GM21390 (cell line): ENCODE results near the gene MRPL3.
"Not testable (repeated sequence)": the region's sequence is repeated elsewhere in the genome, so short reads cannot be mapped to it uniquely, and the experiment has no call there.

ENCODE experiments used
- ATAC-seq: cut with Tn5 transposase; IDR thresholded peaks from one replicate; pipeline ENCODE4 v1.9.1; 2021; ENCODE audit not compliant: unreplicated experiment

Gene MRPL3

DNA sequence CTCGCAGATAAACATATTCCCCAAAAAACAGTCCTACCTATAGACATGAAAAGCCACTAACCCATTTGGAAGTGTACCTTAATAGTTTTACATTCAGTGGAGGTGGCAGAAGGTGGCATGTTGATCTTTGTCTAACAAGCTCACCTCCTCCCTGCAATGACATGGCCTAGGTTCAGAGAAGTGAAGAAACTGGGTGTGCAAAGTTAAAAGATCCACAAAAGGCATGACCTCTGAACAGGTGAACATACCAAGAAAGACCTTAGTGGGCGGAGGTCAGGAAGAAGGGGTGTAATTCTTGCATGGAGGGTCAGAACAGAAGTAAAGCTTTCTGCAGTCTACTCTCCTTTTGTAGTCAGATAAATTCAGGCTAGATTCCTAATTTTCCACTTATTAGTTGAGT lies 822 bp downstream of the MRPL3 start:
- no peak for ATAC-seq

DNA sequence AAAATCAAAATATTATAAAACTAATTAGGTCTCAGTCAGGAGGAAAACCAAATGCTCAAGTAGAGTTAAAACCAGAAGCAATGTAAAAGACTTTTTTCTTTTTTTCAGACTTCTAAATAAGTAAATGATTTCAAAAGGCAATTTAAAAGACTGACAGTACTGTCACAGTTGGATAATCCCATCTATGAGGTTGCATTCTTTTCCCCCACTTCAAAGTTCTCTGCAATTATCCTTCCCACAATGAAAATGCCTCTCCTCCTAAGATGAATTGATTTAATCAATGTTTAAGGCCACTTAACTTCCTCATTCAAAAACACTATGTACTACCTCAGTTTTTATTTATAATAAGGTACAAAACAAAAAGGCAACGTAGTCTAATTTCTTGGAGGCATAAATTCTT lies 8.1 kb downstream of the MRPL3 start:
- no peak for ATAC-seq

DNA sequence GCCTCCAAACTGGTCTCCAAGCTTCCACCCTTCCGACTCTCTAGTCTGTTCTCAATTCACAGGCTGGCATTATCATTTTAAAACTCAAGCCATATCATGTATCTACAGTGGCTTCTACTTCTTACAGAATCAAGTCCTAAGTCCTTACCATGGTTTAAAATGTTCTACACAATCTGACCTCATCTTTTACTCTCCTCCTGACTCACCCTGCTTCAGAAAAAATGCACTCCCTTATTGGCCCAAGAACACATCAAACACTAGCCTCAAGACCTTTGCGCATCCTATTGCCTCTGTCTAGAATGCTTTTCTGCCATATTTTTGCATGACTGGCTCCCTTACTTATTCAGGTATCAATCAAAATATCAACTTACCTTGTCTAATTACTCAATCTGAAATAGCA lies 11.0 kb downstream of the MRPL3 start:
- ATAC-seq: no peak

DNA sequence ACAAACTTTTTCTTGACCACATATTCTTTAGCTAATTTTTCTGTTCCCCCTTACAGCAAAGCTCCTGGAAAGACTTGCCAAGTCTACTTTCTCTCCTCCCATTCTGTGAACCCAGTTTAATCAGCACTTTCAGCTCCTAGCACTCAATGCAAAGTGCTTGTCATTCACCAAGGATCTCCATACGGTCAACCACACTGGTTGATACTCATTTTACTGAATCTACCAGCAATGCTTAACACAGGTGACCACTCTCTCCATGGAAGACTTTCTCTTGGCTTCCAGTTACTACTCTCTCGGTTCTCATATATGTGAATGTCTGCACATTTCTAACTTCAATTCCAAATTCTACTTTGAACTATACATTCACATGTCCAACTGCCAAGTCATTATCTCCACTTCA lies 11.7 kb downstream of the MRPL3 start:
- no peak for ATAC-seq

DNA sequence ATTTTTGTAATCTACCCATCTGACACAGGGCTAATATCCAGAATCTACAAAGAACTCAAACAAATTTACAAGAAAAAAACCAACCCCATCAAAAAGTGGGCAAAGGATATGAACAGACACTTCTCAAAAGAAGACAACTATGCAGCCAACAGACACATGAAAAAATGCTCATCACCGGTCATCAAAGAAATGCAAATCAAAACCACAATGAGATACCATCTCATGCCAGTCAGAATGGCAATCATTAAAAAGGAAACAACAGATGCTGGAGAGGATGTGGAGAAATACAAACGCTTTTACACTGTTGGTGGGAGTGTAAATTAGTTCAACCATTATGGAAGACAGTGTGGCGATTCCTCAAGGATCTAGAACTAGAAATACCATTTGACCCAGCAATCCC lies 16.2 kb downstream of the MRPL3 start:
- not testable (repeated sequence) for ATAC-seq

DNA sequence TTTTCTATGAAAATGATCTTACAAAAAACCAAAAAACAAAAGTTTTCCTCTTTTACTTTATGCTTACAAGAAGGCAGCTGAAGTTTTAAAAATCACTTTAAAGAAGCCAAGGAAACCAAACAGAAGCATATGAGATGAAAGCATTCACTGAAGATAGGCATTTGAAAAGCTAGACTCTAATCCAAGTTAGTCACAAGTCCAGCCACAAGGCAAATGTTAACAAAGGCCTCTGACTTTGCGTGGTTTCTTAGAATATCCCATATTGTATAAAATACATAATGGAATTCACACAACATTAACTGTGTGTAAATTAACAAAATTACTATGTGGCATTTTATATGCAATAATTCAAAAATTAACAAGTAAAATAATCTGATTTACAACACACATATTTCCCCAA lies 17.7 kb downstream of the MRPL3 start:
- ATAC-seq: no peak

DNA sequence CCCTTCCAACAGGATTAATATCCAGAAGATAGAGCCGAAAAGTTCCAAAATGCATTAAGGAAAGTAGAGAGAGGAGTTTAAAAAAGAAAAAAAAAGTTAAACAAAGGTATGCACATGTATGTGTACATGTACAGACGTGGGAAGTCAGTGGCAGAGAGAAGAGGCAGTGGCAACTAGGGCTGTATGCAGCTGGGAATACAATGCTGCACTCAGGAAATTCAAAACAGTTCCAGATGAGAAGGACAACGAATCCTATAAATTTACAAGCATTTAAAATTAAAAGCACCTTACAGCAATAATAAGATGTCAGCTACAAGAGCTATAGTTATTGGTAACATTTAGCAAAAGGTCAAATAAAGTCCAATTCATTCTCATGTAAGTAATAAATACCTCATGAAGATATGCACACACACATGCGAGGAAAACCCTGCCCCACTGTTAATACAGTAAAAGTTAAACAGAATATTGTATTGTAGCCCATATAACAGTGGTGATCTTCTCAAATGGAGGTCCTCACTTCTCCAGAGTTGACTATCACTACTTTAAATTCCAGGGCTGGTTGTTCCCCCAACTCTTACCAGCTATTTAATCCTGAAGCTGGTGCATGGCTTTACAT lies 18.2 kb downstream of the MRPL3 start:
- no peak for ATAC-seq

DNA sequence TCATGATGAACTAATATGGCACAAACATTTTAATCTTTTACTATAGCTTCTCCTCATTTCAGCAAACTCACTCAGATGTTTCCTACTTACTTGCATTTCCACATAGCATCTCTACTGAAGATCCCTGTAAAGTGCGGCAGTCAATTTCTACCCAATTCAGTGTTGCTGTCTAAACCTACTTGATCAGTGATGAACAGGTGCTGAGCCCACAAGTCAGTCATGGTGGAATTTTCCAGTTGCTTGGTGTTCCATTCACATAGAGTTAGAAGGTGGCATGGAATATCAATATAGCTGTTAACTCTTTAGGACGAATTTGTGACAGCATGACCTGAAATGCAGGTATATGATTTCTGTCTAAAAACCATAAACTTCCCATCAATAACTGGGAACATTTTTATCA lies 22.7 kb downstream of the MRPL3 start:
- no peak for ATAC-seq

DNA sequence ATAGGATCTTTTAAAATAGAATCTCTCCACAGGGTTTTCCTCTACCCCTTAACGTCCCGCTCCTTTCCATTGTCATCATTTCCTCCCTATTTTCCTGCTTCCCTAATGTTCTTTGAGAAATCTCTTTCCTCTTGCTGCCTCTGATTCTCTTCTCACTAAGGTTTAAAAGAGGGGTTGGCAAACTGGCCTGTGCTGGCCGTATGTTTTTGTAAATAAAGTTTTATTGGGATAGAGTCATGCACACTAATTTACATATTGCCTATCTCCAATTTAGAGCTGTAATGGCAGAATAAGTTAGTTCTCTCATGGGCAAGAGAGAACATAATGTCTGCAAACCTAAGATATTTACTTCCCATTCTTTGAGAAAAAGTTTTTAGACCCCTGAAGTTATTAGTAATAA lies 25.0 kb downstream of the MRPL3 start:
- no peak for ATAC-seq

DNA sequence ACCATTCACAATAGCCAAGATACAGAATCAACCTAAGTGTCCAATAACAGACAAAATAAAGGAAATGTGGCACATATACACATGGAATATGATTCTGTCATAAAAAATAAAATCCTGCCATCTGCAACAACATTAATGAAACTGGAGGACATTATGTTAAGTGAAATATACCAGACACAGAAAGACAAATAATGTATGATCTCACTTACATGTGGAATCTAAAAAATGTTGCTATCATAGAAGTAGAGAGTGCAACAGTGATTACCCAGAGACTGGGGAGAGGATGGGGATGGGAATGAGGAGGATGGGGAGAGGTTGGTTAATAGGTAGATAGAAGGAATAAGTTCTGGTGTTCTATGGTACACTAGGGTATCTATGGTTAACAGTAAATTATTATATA lies 28.7 kb downstream of the MRPL3 start:
- no peak for ATAC-seq

DNA sequence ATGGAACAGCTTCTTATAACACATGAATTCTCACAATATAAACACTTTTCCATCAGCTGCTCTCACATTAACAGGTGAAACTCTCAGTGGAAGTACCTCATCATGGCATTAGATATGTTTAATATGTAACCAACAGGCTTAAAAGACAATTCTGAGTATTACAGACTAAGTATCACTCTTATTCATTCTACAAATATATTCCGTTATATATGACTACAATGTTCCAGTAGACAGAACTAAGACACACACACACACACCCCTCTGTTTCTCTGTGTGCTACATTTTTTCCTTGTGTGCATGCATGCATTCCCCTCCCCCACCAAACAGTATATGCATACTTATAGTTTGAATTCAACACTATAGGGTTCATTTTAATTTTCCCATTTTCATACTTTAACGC lies 32.4 kb downstream of the MRPL3 start:
- no peak for ATAC-seq

DNA sequence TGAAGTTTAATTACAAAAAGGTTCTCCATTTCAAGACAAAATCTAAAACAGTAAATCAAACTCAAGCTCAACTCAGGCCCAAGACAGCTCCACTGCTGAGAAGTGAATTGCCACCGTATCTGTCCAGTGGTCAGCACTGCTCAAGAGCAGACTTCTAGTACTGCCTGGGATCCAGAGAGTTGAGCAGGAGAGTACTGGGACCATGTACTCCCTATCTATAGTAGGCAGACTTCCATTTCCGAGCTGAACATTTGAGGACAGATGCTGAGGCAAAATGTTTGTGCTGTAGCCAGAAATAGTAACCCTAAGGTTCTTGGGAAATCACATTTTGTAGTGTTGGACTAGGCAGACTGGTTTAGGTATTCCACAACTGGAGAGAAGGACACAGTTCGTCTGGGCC lies 44.1 kb downstream of the MRPL3 start:
- no peak for ATAC-seq

DNA sequence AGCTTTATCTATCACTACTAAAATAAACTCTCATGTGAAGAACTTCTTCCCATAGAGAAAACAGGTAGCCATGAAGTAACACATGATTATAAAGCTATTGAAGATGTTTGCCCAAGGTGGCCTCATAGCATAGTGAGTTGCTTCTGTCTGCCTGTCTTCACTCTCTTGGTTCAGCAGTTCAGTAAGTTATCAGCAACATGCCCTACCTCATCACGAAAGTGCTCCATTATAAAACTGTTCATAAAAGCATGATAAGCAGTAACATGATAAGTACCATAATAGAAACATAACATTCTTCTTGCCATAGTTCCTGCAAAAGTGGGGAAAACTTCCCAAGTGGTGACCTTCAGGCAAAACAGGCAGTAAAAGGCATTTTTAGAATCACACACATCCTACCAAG lies 45.6 kb downstream of the MRPL3 start:
- no peak for ATAC-seq

DNA sequence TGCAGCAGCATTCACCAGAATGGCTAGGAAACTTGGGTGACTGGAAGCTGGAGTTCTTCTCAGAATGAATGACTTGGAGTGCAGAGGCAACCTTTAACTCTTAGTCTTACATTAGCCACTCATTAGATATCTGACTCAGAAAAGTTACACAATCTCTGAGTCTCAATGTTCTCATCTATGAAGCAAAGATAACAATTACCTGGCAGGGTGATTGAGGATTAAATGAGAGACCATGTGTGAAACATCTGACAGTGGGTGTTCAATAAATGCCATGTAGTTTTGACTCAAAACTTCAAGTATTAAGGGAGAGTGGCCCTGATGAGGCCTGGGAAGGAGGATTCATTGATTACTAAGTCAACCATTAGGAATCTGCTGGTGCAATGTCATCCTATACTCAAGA lies 48.3 kb downstream of the MRPL3 start:
- no peak for ATAC-seq

DNA sequence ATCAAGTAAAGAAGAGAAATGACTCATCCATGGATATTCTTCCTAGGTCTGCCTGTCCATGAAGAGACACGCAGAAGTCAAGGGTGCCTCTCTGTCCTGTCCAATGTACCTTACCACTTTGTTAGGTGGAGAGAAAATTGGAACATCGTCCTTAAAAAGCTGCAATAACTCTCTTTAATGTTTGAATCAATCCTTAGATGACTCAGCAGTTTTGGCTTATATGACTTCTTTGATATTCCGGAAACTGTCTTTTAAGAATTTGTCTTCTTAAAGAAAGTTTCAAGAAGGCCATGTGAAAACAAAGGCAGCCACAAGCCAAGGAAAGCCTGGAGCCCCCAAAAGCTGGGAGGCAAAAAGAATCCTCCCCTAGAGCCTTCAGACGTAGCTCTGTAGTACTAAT lies 49.2 kb downstream of the MRPL3 start:
- no peak for ATAC-seq

DNA sequence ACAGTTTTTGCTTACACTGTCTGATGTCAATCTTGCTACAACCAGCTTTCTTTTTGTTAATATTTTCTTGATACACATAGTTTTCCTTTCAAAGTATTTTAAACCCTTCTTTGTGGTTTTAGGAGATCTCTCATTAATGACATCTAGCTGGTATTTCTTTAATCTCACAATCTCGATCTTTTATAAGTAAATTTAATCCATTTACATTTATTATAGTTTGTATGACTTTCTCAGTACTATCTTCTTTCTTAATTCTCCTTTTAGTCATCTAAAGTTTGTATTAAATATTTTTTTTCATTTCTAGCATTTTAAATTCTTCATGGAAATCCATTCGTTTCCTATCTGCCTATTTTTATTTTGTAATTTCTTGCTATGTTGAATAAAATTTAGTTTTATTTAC lies 55.4 kb downstream of the MRPL3 start:
- ATAC-seq: no peak

DNA sequence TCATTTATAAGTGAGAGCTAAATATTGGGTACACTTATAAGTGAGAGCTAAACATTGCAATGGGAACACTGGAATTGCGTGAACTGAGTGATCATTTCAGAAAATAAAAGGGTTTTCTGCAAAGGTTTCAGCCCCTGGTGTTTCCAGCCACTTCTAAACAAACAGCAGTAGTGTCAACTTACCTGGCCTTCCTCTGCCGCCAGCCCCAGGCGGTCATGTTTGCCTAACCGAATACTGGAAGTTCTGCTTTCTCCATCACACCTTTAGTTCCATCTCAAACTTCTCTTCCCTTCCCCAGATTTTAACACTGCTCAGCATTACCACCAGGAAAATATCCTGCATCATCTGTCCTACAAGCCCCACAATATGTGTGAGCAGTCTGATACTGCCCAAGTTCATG lies 58.6 kb downstream of the MRPL3 start:
- no peak for ATAC-seq

DNA sequence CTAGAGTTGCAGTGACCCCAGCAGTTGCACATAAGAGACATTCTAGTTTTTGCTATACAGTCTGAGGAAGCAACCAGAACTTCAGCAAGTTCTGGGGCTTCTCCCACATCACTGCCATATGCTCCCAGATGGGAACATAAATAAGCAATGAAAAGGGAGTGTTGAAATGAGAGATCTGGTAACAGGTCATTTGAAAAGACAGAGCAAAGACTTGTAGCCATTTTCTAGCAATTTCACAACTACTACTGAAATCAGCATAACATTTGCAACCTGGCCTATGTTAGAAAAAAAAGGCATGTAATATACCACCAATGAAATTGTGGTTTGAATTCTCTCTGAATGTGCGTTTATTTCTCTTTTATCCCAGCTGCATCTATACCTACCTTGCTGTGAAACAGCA lies 63.7 kb downstream of the MRPL3 start:
- ATAC-seq: no peak

DNA sequence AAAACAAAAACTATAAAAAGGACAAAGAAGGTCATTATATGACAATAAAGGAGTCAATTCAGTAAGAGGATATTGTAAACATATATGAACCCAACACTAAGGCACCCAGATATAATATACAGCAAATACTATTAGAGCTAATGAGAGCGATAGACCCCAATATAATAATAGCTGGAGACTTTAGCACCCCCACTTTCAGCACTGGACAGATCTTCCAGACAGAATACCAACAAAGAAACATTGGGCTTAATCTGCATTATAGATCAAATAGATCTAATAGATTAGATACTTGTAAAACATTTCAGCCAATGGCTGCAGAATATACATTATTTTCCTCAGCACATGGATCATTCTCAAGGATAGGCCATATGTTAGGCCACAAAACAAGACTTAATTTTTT lies 67.8 kb downstream of the MRPL3 start:
- ATAC-seq: no peak

DNA sequence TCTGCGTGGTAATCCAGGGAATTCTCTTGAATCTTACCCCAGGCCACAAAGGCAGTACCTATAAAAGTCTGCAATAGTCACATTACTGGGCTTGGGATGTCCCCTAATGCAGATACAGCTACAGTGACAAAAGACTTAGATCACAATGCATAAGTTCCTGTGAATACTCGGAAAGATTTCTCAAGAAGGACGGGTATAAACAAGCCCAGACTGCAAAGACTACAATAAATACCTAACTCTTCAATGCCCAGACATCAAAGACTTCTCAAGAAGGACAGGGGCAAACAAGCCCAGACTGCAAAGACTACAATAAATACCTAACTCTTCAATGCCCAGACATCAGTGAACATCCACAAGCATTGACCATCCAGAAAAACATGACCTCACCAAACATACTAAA lies 70.3 kb downstream of the MRPL3 start:
- no peak for ATAC-seq

DNA sequence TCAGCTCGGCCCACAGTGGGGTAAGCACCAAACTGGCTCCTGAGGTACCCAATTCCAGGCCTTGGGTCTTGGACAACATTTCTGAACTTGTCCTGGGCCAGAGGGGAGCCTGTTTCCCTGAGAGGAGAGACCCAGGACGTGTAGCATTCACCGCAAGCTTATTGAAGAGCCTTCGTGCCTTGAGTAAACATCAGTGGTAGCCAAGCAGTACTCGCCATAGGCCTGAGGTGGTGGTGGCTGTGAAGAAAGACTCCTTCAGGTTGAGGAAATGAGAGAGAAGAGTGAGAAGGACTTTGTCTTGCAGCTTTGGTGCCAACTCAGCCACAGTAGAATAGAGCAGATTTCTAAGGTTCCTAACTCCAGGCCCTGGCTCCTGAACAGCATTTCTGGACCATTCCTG lies 71.0 kb downstream of the MRPL3 start:
- no peak for ATAC-seq

DNA sequence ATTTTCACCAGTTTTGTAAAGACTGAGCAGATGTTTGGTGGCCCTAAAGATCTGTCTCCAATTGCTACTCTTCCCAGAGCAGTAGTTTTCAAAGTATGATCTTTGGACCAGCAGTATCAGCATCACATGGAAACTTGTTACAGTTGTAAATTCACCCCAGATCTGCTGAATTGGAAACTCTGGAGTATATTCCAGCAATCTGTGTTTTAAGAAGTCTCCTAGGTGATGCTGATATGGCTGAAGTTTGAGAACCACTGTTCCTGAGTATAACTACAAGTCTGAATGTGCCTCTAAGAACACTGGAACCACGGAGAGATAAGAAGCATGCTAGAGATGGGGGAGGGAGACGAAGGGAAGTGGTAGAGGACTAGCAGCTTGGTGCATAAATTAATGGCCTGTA lies 75.5 kb downstream of the MRPL3 start:
- no peak for ATAC-seq

DNA sequence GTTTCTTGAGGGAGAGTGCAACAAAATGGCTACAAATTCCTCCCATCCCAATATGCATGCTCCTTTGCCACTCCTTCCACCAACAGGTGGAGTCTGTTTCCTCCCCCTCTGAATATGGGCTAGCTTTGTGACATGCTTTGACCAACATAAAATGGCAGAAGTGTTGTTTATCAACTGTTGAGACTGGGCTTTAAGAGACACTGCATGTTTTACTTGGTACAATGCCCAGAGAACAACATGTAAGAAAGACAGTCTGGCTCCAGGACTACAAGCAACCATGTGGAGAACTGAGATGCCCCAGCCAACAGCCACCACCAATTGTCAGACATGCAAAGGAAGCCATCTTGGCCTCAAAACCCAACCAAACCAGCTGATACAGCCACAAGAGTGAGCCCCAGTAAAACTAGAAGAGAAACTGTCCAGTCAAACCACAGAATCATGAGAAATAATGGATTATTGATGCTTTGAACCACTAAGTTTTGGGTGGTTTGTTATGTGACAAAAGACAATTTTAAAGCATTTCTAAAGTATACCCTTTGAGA lies 80.7 kb downstream of the MRPL3 start:
- ATAC-seq: no peak

DNA sequence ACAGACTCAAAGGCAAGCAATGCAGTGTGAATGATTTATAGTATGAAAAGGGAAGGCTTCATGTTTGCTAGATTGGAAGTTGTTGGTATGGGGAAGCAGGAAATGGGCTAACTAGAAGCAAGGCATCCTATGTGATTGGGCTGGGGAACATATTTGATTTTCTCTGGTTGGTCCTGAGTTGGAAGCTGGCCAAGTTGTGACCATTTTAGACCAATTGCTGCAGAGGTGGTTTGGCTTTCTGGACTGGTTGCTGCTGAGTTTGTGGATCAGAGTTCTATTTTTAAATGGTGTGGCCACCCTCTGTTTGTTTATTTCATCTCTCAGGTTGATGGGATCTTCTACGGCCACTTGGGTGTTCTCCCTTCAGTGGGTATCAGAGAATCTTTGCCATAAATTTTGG lies 81.5 kb downstream of the MRPL3 start:
- no peak for ATAC-seq
